ENCODE results near the gene IL1A. TPM values are rescaled to one million over a fixed set of nuclear protein-coding genes. Genes with fewer than 3 reads are reported as not detected.

The IL1A gene
- total RNA-seq, 1 donor from 2014 or later, result 0.66 TPM

DNA sequence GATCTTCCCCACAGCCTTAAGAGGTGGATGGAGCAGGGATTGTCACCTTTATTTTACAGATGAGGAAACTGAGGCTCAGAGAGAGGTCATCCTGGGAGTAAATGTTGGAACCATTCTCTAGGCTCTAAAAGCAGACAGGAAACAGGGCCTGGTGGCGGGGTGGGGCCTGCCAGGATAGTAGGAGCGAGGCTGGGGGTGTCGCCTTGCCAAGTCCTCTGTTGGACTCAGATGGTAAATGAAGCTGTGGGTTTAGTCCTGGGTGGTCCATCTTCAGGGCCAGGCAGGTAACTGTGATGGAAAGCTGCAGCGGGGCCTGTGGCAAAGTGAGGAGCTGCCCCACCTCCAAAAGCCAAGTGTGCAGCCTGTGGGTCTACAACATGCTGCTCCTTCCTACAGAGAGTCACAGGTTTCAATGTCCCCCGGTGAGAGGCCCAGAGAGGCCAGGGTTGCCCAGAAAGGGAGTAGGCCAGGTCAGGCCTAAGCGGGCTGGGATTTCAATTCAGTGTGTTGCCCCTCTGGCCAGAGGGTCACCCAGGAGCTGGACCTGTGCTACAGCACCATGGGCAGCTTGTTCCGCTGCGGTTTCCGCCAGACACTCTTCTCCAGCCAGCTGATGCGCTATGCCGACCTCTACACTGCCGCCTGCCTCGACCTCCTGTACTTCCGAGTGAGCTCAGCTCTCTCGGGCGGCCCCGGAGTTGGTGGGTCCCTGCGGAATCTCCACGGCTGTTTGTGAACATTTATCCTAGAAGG is 56.8 kb downstream of the IL1A start:
- no peak for DNase-seq (ENCODE audit: low spot score)

DNA sequence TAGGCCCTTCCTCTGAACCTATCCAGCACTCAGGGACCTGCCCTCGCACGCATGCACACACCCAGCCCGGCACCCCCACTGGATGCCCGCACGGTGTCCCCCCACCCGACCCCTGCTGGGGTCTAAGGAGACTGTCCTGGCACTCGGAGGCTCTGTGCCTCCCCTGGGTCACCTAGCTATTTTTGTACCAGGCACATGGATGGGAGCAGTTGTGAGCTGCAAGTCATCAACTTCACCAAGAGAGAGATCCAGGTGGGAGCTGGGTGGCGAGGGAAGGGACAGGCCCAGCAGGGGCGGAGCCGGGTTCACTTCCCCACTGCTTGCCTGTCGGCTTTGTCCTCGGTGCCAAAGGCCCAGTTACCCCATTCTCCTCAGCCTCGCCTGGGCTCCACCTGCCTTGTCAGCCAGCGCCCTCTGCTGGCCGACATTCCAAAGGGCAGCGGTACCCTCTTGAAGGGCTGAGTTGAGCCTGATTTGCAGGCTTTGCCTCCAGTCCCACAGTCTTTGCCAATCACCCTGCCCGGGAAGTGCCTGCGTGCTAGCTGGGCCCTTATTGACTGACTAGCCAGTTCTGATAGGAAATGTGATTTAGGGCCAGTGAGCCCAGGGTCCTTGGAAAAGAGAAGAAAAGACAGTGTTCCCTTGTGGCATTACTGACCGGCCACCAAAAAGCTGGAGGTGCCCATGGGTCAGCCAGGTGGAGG is 57.7 kb downstream of the IL1A start:
- DNase-seq (ENCODE audit: low spot score), result peak; percentile 91

DNA sequence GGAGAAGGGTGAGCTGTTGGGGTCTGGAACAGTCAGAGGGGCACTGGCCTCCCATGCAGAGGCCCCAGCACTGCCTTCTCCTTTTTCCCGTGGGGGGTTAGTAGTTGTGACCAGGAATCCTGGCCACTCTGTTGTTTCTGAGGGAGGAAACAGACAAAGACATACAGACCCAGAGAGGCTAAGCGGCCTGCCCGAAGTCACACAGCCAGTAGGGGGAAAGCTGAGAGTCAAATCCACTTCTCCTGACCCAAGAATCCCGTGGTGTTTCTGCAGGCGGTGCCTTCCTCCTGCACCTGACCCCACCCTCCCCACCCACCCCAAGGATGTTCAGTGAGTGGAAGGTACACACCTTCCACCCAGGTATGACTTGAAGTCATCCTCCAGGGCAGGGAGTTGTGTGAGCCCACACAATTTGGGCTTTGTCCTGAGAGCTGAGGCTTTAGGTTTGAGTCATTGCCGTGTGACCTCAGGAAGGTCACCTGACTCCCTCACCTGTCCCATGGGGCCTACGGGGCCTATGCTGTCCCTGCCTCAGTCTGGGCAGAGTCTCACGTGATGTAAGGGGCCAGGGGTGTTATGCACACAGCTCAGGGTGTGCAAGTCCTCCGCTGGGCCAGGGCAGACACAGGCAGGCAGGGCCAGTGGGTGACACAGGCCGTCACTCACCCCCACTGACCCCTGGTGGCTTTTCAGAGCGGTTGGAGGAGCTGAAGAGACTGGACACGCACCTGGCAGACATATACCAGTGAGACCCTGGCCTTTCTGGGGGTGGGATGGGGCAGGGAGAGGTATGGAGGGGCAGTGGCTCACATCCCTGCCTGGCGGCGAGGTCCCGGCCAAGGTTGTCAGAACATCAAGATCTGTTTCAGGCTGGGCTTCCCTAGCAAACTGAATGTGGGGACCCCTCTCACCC is 58.5 kb downstream of the IL1A start:
- DNase-seq (ENCODE audit: low spot score), result no peak

DNA sequence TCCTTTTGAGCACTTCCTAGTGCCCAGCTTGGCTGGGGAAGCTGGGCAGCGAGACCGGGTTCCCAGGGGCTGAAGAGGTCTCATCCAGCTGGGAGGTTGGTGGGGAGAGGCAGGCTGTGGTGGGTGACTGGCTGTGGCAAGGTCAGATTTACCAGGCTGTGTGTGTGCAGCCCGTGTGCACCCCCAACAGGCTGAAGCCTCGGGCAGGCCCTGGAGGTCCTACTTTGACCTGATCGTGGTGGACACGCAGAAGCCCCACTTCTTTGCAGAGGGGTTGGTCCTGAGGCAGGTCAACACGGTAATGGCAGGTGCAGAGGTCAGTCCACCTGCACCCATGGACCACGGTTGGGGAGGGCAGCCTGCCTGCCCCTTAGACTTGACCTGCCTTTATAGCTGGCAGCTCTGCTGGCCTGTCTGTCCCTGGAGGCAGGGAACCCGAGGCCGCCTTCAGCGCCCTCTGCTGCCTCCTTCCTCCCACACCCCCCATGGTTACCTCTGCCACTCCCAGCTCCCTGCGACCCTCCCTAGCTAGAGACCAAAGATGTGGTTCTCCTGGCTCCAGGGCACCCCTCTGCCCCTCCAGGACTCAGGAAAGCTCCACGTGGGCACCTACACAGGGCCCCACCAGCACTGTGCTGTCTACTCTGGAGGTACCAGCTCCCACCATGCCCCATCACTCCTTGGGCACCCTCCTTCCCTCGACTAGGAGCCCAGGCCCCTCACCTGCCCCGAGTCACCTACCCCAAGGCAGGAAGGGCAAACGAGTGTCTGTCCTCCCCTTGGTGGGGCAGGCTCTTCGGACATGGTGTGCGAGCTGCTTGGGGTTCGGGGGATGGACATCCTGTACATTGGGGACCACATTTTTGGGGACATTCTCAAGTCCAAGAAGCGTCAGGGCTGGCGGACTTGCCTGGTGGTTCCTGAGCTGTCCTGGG is 59.4 kb downstream of the IL1A start:
- DNase-seq (ENCODE audit: low spot score), result no peak

DNA sequence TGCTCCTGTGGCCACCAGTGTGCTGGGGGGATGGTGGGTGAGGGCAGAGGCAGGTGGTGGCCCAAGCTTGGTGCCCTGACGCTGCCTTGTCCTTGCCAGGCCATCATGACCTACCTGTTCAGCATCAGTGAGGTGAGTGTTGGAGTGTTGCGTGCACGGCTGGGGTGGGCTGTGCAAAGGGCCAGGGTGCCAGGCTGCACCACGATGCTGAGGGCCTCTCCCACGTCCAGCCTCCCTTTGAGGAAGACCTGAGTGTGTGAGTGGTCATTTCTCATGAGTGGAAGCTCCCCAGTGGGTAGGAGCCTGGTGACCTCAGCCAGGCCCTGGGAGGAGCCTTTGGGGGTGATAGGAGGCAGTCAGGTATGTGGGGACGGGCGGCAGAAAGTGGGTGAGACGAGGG is 60.3 kb downstream of the IL1A start:
- DNase-seq (ENCODE audit: low spot score), result no peak

Other genes with a start within 250 kb of the IL1A start
- gene POLR1B, start 242.0 kb downstream of the IL1A start, total RNA-seq, result 13.8 TPM
- 40.3 TPM for gene CHCHD5, start 199.9 kb downstream of the IL1A start, total RNA-seq
- gene SLC20A1, start 138.6 kb downstream of the IL1A start, total RNA-seq, result 30.8 TPM
- 0.12 TPM for gene NT5DC4, start 63.5 kb downstream of the IL1A start, total RNA-seq
- 1.5 TPM for gene CKAP2L, start 19.9 kb downstream of the IL1A start, total RNA-seq
- 33.2 TPM for gene IL1B, start 52.3 kb upstream of the IL1A start, total RNA-seq
- gene IL37, start 126.7 kb upstream of the IL1A start, total RNA-seq, result 0.29 TPM
- not detected for gene IL36G, start 193.5 kb upstream of the IL1A start, total RNA-seq
- not detected for gene IL36A, start 221.0 kb upstream of the IL1A start, total RNA-seq